Keratinocyte (primary cell): Measurements from ENCODE around the gene TNRC6A.

Experiments
- EZH2 ChIP-seq: IDR thresholded peaks from one replicate; pipeline ENCODE4 v1.6.1; 2012; ENCODE audit warnings: inconsistent platforms, mild to moderate bottlenecking, low read length, moderate library complexity
- TF ChIP-seq, protein P1 (sequence below), 3 experiments: IDR thresholded peaks in 1 of 3; conservative IDR thresholded peaks in 1 of 3; optimal IDR thresholded peaks in 1 of 3; 2 replicates in 2 of 3; 3 replicates in 1 of 3; pipeline versions ENCODE3 to v1.5.1; 2011; ENCODE audit warnings: low read length in 3 of 3, mild to moderate bottlenecking in 3 of 3, moderate library complexity in 2 of 3, control low read depth in 1 of 3, inconsistent platforms in 1 of 3; ENCODE audit not compliant: insufficient read depth in 2 of 3; ENCODE audit errors: extremely low read depth in 1 of 3

- TF ChIP-seq, protein P1, sequence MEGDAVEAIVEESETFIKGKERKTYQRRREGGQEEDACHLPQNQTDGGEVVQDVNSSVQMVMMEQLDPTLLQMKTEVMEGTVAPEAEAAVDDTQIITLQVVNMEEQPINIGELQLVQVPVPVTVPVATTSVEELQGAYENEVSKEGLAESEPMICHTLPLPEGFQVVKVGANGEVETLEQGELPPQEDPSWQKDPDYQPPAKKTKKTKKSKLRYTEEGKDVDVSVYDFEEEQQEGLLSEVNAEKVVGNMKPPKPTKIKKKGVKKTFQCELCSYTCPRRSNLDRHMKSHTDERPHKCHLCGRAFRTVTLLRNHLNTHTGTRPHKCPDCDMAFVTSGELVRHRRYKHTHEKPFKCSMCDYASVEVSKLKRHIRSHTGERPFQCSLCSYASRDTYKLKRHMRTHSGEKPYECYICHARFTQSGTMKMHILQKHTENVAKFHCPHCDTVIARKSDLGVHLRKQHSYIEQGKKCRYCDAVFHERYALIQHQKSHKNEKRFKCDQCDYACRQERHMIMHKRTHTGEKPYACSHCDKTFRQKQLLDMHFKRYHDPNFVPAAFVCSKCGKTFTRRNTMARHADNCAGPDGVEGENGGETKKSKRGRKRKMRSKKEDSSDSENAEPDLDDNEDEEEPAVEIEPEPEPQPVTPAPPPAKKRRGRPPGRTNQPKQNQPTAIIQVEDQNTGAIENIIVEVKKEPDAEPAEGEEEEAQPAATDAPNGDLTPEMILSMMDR (optimal IDR thresholded peaks at IDR 0.05 in 1 of 3, IDR thresholded peaks at IDR 0.05 in 1 of 3, conservative IDR thresholded peaks at IDR 0.05 in 1 of 3; ENCODE audit: extremely low read depth in 1 of 3, insufficient read depth in 2 of 3, low read length in 3 of 3) = no peak
- no peak for TF ChIP-seq EZH2
Observed at GRCh38 chr16:24696699-24697098, 32.8 kb upstream of the TNRC6A start.
